Measurements from ENCODE around the gene NHLRC4. TPM values are rescaled to one million over a fixed set of nuclear protein-coding genes. Genes with fewer than 3 reads are reported as not detected.

Gene NHLRC4
- total and polyA plus RNA-seq, 9 of the 15 experiments (the other 6 are each of a cell fraction or from before 2014, with no cell fraction given), result 0.24 to 3.7 (median 1.3) TPM; not detected in 2

GRCh38 chr16:566475-567372, at the start of gene NHLRC4 (continued):
- TF ChIP-seq NR0B1 (IDR thresholded peaks at IDR 0.05; ENCODE audit: partially characterized antibody) (no peak), EP400 (IDR thresholded peaks at IDR 0.05) (peak; percentile 84), POU5F1 (IDR thresholded peaks at IDR 0.05; ENCODE audit: borderline replicate concordance, low read depth, low read length, partially characterized antibody) (no peak), ZNF354B (CRISPR knock-in tag; IDR thresholded peaks at IDR 0.05) (no peak), CTCFL (IDR thresholded peaks at IDR 0.05; ENCODE audit: borderline replicate concordance, insufficient read depth, low read depth, low read length, poor library complexity, severe bottlenecking) (no peak), PCBP1 (IDR thresholded peaks at IDR 0.05; ENCODE audit: low read depth, low read length, poor library complexity, severe bottlenecking) (no peak), PRMT5 (CRISPR knock-in tag; IDR thresholded peaks at IDR 0.05) (no peak), CREB5 (CRISPR knock-in tag; IDR thresholded peaks at IDR 0.05) (no peak), ELF2 (CRISPR knock-in tag; IDR thresholded peaks at IDR 0.05) (0 out of 2 replicates have a peak, but pooled peaks have one; percentile 25), TEAD2 (tag; IDR thresholded peaks at IDR 0.05) (no peak), SNRNP70 (optimal IDR thresholded peaks at IDR 0.05; ENCODE audit: low read depth, low read length) (no peak), NFIX (CRISPR knock-in tag; IDR thresholded peaks at IDR 0.05; ENCODE audit: low read depth) (no peak), RBM34 (IDR thresholded peaks at IDR 0.05; ENCODE audit: borderline replicate concordance, insufficient read depth, low read length) (no peak), HNRNPK (IDR thresholded peaks at IDR 0.05; ENCODE audit: low read depth, low read length, poor library complexity, severe bottlenecking) (no peak), ZBTB43 (CRISPR knock-in tag; IDR thresholded peaks at IDR 0.05) (no peak), MXD1 (CRISPR knock-in tag; IDR thresholded peaks at IDR 0.05; ENCODE audit: borderline replicate concordance, poor library complexity, severe bottlenecking) (no peak), TFAM (CRISPR knock-in tag; conservative IDR thresholded peaks at IDR 0.05) (no peak), RNF2 (IDR thresholded peaks at IDR 0.05) (peak; percentile 66; the same call in 1 of the 2 replicates)
